GM23338 (cell line): ENCODE data around the gene RNF40. TPM values are rescaled to one million over a fixed set of nuclear protein-coding genes. Genes with fewer than 3 reads are reported as not detected.

Source experiments
- ATAC-seq: fragments of 200-7000 bp; cut with Tn5 transposase; 3 replicates; pipeline ENCODE4 v1.9.1; 2020
- DNase-seq: peaks from one replicate; pipeline ENCODE4 v3.0.0-alpha.2; 2015; ENCODE audit warnings: low spot score
- H2AFZ ChIP-seq: fragments of 200-600 bp; sonication (generic); 2 replicates; pipeline ENCODE4 v1.8.0; 2016; ENCODE audit warnings: antibody characterized with exemption, mild to moderate bottlenecking, moderate library complexity
- H3F3A ChIP-seq: fragments of 200-600 bp; sonication (generic); replicated peaks from 2 replicates; pipeline ENCODE4 v1.8.0; 2017; ENCODE audit warnings: antibody characterized with exemption, mixed run types, low read depth
- H3K27ac ChIP-seq: fragments of 200-600 bp; sonication (generic); 2 replicates; pipeline ENCODE4 v1.6.1; 2016; ENCODE audit warnings: low read depth
- H3K27me3 ChIP-seq: fragments of 200-600 bp; sonication (generic); 2 replicates; pipeline ENCODE4 v1.8.0; 2016; ENCODE audit warnings: mild to moderate bottlenecking, mixed run types, moderate library complexity; ENCODE audit not compliant: insufficient read depth
- H3K36me3 ChIP-seq: fragments of 200-600 bp; sonication (generic); 2 replicates; pipeline ENCODE4 v1.8.0; 2016; ENCODE audit warnings: mild to moderate bottlenecking; ENCODE audit not compliant: insufficient read depth
- H3K4me1 ChIP-seq: fragments of 200-600 bp; sonication (generic); 2 replicates; pipeline ENCODE4 v1.8.0; 2016; ENCODE audit warnings: mild to moderate bottlenecking, moderate library complexity; ENCODE audit not compliant: insufficient read depth
- H3K4me2 ChIP-seq: fragments of 200-600 bp; sonication (generic); 2 replicates; pipeline ENCODE4 v1.7.1; 2017; ENCODE audit warnings: mixed run types
- H3K4me3 ChIP-seq: fragments of 200-600 bp; sonication (generic); 2 replicates; pipeline ENCODE4 v1.6.1; 2016; ENCODE audit warnings: mixed run types
- H3K79me2 ChIP-seq: fragments of 200-600 bp; sonication (generic); replicated peaks from 2 replicates; pipeline ENCODE4 v1.8.0; 2017; ENCODE audit warnings: mild to moderate bottlenecking; ENCODE audit not compliant: insufficient read depth
- H3K9me2 ChIP-seq: fragments of 200-600 bp; sonication (generic); 2 replicates; pipeline ENCODE4 v1.8.0; 2017; ENCODE audit not compliant: insufficient read depth
- H4K20me1 ChIP-seq: fragments of 200-600 bp; sonication (generic); replicated peaks from 2 replicates; pipeline ENCODE4 v1.8.0; 2017; ENCODE audit warnings: mild to moderate bottlenecking; ENCODE audit not compliant: insufficient read depth
- H3K27ac Mint-ChIP-seq: 2 replicates; pipeline ENCODE4 v1.8.0; 2020; ENCODE audit warnings: inconsistent platforms, mild to moderate bottlenecking, moderate library complexity, mixed read lengths
- H3K27me3 Mint-ChIP-seq: 3 replicates; pipeline ENCODE4 v1.8.0; 2022; ENCODE audit warnings: low read depth, mild to moderate bottlenecking, moderate library complexity, mixed read lengths, inconsistent platforms; ENCODE audit not compliant: insufficient read depth, poor library complexity
- H3K36me3 Mint-ChIP-seq: 3 replicates; pipeline ENCODE4 v1.8.0; 2021; ENCODE audit warnings: low read depth, mild to moderate bottlenecking, inconsistent platforms, moderate library complexity, mixed read lengths
- H3K4me1 Mint-ChIP-seq: 3 replicates; pipeline ENCODE4 v1.8.0; 2020; ENCODE audit warnings: mild to moderate bottlenecking, inconsistent platforms, mixed read lengths
- H3K4me3 Mint-ChIP-seq: 3 replicates; pipeline ENCODE4 v1.8.0; 2021; ENCODE audit warnings: moderate library complexity, mild to moderate bottlenecking, inconsistent platforms, mixed read lengths
- H3K9me3 Mint-ChIP-seq: 3 replicates; pipeline ENCODE4 v1.8.0; 2020; ENCODE audit warnings: moderate library complexity, mild to moderate bottlenecking, inconsistent platforms, mixed read lengths
- CREB1 ChIP-seq: fragments of 250-450 bp; sonication (Bioruptor Pico); IDR thresholded peaks from 2 replicates; pipeline ENCODE4 v1.5.0; 2020; ENCODE audit warnings: low read depth, mild to moderate bottlenecking, moderate library complexity
- ETS1 ChIP-seq: IDR thresholded peaks from 2 replicates; pipeline ENCODE4 v1.6.1; 2016; ENCODE audit warnings: antibody characterized with exemption
- EZH2 ChIP-seq: fragments of 200-600 bp; sonication (generic); IDR thresholded peaks from one replicate; pipeline ENCODE4 v1.8.0; 2017; ENCODE audit warnings: antibody characterized with exemption, mild to moderate bottlenecking, low read depth; ENCODE audit not compliant: unreplicated experiment
- EZH2phosphoT487 ChIP-seq: fragments of 200-600 bp; sonication (generic); IDR thresholded peaks from one replicate; pipeline ENCODE4 v1.8.1; 2018; ENCODE audit warnings: antibody characterized with exemption; ENCODE audit not compliant: unreplicated experiment
- JUNB ChIP-seq: IDR thresholded peaks from one replicate; pipeline ENCODE4 v1.6.1; 2016; ENCODE audit warnings: antibody characterized with exemption; ENCODE audit not compliant: unreplicated experiment
- NANOG ChIP-seq: IDR thresholded peaks from 2 replicates; pipeline ENCODE4 v1.6.1; 2016; ENCODE audit warnings: antibody characterized with exemption, borderline replicate concordance
- POLR2AphosphoS5 ChIP-seq: IDR thresholded peaks from 2 replicates; pipeline ENCODE4 v1.6.1; 2016; ENCODE audit warnings: antibody characterized with exemption, low read depth
- REST ChIP-seq: IDR thresholded peaks from one replicate; pipeline ENCODE4 v1.6.1; 2018; ENCODE audit warnings: antibody characterized with exemption; ENCODE audit not compliant: unreplicated experiment
- STAT1 ChIP-seq: IDR thresholded peaks from one replicate; pipeline ENCODE4 v1.6.1; 2016; ENCODE audit warnings: antibody characterized with exemption; ENCODE audit not compliant: unreplicated experiment
- ZNF114 ChIP-seq: fragments of 250-450 bp; sonication (Bioruptor Pico); IDR thresholded peaks from 2 replicates; pipeline ENCODE4 v1.5.0; 2020; ENCODE audit warnings: mild to moderate bottlenecking, moderate library complexity
- polyA plus RNA-seq: library from polyadenylated mRNA; unstranded; fragments of >200 nt; fragmentation: Nextera tagmentation; extraction: Ambion mirVana; gene quantifications from 2 replicates; pipeline ENCODE4 v1.2.1, GENCODE V29; 2016
- total RNA-seq: library from RNA; depleted of rRNA; stranded (reverse); fragments of >200 nt; shearing (Covaris generic); gene quantifications from 2 replicates; pipeline ENCODE4 v1.2.3, GENCODE V29; 2014
- TF ChIP-seq, protein P1 (sequence below), 2 experiments: fragments of 200-600 bp in 1 of 2; sonication (generic) in 1 of 2; conservative IDR thresholded peaks; 2 replicates each; pipeline versions ENCODE4 v1.5.1 to v1.6.1; 2016 to 2017; ENCODE audit warnings: antibody characterized with exemption in 2 of 2, low read depth in 2 of 2, mild to moderate bottlenecking in 2 of 2, moderate library complexity in 1 of 2

Gene RNF40
- total and polyA plus RNA-seq, 2 experiments from 2014 or later, result 36.0 to 78.5 TPM

DNA sequence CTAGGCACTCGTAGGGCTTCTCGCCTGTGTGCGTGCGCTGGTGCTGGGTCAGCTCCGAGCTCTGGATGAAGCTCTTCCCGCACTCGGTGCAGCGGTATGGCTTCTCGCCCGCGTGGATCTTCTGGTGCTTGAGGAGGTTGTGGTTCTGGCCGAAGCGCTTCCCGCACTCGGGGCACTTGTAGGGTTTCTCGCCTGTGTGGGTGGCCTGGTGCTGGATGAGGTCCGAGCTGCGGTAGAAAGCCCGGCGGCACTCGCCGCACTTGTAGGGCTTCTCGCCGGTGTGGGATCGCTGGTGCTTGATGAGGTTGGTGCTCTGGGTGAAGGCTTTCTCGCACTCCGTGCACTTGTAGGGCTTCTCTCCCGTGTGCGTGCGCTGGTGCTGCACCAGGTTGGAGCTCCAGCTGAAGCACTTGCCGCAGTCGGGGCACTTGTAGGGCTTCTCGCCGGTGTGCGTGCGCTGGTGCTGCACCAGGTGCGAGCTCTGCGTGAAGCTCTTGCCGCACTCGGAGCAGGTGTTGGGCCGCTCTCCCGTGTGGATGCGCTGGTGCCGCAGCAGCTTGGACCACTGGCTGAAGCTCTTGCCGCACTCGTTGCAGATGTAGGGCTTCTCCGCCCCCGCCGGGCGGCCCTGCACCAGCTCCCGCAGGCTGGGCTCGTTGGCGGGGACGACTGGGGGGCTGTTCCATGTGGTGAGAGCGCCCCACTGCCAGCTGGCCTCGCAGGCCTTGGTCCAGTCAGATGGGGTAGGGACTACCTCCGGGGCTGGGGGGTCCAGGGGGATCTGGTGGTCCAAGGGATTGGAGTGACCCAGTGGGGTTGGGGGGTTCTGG is 21.4 kb downstream of the RNF40 start:
- H3K36me3 Mint-ChIP-seq, result peaks cover 24% of the 10 kb centered on the region
- Histone ChIP-seq H2AFZ (no peak overlapping the region), H3F3A (peaks cover 15% of the 10 kb centered on the region; the same call in 1 of the 2 replicates), H3K9me2 (no peaks in the 10 kb centered on the region), H3K79me2 (peaks cover 17% of the 10 kb centered on the region), H4K20me1 (peaks cover 5% of the 10 kb centered on the region), H3K4me3 (no peak overlapping the region), H3K4me1 (peaks cover 3% of the 10 kb centered on the region; the same call in 1 of the 2 replicates), H3K27me3 (no peaks in the 10 kb centered on the region), H3K27ac (no peak overlapping the region), H3K36me3 (peaks cover 3% of the 10 kb centered on the region; the same call in 1 of the 2 replicates), H3K4me2 (no peak overlapping the region)
- no peaks in the 10 kb centered on the region for H3K9me3 Mint-ChIP-seq
- ATAC-seq (no peak), DNase-seq (no peak)
- H3K27ac Mint-ChIP-seq, result no peak overlapping the region
- TF ChIP-seq ETS1 (no peak), POLR2AphosphoS5 (no peak)
- H3K4me1 Mint-ChIP-seq, result peaks cover 29% of the 10 kb centered on the region
- H3K27me3 Mint-ChIP-seq, result peaks cover 14% of the 10 kb centered on the region
- H3K4me3 Mint-ChIP-seq, result no peak overlapping the region

- peaks cover 24% of the 10 kb centered on the region for H3K36me3 Mint-ChIP-seq
- TF ChIP-seq EZH2phosphoT487, result no peak
- TF ChIP-seq, protein P1, sequence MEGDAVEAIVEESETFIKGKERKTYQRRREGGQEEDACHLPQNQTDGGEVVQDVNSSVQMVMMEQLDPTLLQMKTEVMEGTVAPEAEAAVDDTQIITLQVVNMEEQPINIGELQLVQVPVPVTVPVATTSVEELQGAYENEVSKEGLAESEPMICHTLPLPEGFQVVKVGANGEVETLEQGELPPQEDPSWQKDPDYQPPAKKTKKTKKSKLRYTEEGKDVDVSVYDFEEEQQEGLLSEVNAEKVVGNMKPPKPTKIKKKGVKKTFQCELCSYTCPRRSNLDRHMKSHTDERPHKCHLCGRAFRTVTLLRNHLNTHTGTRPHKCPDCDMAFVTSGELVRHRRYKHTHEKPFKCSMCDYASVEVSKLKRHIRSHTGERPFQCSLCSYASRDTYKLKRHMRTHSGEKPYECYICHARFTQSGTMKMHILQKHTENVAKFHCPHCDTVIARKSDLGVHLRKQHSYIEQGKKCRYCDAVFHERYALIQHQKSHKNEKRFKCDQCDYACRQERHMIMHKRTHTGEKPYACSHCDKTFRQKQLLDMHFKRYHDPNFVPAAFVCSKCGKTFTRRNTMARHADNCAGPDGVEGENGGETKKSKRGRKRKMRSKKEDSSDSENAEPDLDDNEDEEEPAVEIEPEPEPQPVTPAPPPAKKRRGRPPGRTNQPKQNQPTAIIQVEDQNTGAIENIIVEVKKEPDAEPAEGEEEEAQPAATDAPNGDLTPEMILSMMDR (conservative IDR thresholded peaks at IDR 0.05; ENCODE audit: low read depth in 2 of 2), result no peak
- no peak for TF ChIP-seq JUNB
- TF ChIP-seq ETS1, result no peak
- no peak for TF ChIP-seq ZNF114
- no peak for TF ChIP-seq CREB1 (CRISPR knock-in tag)
- no peak for TF ChIP-seq EZH2
- no peak for TF ChIP-seq REST
- TF ChIP-seq STAT1, result no peak
- no peak for TF ChIP-seq NANOG
- TF ChIP-seq POLR2AphosphoS5, result no peak
These were observed 22.1 kb downstream of the RNF40 start for GRCh38 chr16:30784215-30784614.

More at GRCh38 chr16:30784215-30784614, 22.1 kb downstream of the RNF40 start:
- peaks cover 22% of the 10 kb centered on the region for H3K4me1 Mint-ChIP-seq
- ATAC-seq (no peak), DNase-seq (no peak)
- H3K27ac Mint-ChIP-seq, result no peak overlapping the region
- no peaks in the 10 kb centered on the region for H3K9me3 Mint-ChIP-seq
- Histone ChIP-seq H4K20me1 (peaks cover 5% of the 10 kb centered on the region), H3K4me2 (no peak overlapping the region), H3K4me1 (peaks cover 3% of the 10 kb centered on the region; the same call in 1 of the 2 replicates), H3K79me2 (peaks cover 17% of the 10 kb centered on the region), H3K36me3 (peaks cover 3% of the 10 kb centered on the region; the same call in 1 of the 2 replicates), H3K9me2 (no peaks in the 10 kb centered on the region), H3F3A (peaks cover 10% of the 10 kb centered on the region; the same call in 1 of the 2 replicates), H2AFZ (no peak overlapping the region), H3K27me3 (no peaks in the 10 kb centered on the region), H3K4me3 (no peak overlapping the region), H3K27ac (no peak overlapping the region)
- no peak overlapping the region for H3K4me3 Mint-ChIP-seq
- peaks cover 9% of the 10 kb centered on the region for H3K27me3 Mint-ChIP-seq
